Activated CD4-positive, alpha-beta T cell treated with anti-CD3 and anti-CD28 coated beads, Interleukin-2, amount 10 ng/mL, durations not matched to agents 7 days and 5 days (primary cell): ENCODE measurements around the gene ATP6V1D. TPM values are rescaled to one million over a fixed set of nuclear protein-coding genes. Genes with fewer than 3 reads are reported as not detected.

Experiments
- CTCF ChIA-PET: fragments of 350-600 bp; sonication (Branson Sonifier 250); formaldehyde crosslinking; loops from one replicate; lab custom pipeline; 2021; ENCODE audit warnings: antibody characterized with exemption; lab: Charles Lee
- POLR2A ChIA-PET: fragments of 350-600 bp; sonication (Branson Sonifier 250); formaldehyde crosslinking; loops from one replicate; lab custom pipeline; 2021; ENCODE audit warnings: antibody characterized with exemption; lab: Charles Lee
- DNase-seq: peaks from one replicate; pipeline ENCODE4 v3.0.0-alpha.2; 2020
- H3K27ac Mint-ChIP-seq: one replicate; pipeline ENCODE4 v1.8.0; 2021; ENCODE audit warnings: mild to moderate bottlenecking, moderate library complexity, mixed read lengths
- H3K27me3 Mint-ChIP-seq: one replicate; pipeline ENCODE4 v1.8.0; 2021; ENCODE audit warnings: mixed read lengths
- H3K36me3 Mint-ChIP-seq: one replicate; pipeline ENCODE4 v1.8.0; 2021; ENCODE audit warnings: low read depth, mixed read lengths
- H3K4me1 Mint-ChIP-seq: one replicate; pipeline ENCODE4 v1.8.0; 2021; ENCODE audit warnings: mixed read lengths
- H3K4me3 Mint-ChIP-seq: one replicate; pipeline ENCODE4 v1.8.0; 2021; ENCODE audit warnings: mild to moderate bottlenecking, moderate library complexity, mixed read lengths
- H3K9me3 Mint-ChIP-seq: one replicate; pipeline ENCODE4 v1.8.0; 2021; ENCODE audit warnings: mixed read lengths
- total RNA-seq, 2 experiments: library from RNA; stranded (reverse); gene quantifications; one replicate each; pipeline ENCODE4 v1.2.3, GENCODE V29; 2021

ATP6V1D gene
- total RNA-seq, 2 experiments from 2014 or later = 43.6 to 48.9 TPM

DNA sequence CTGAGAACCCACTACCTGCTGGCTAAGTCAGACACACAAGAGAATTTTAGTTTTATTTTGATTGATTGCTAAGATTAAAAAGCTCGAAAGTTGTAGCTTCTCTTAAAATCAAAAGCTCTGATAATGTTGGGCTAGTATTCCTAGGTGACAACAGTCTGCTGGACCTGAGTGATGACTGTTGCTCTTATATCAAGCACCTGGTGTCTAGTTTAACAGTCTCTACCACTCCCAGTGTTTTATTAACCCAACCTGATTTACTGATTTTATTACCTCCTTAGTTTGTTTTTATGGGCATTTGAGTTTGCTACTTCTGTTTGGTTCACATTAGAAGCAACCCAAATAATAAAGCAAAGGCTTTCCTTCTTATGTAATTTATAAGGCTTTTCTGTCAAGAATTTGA lies 41.8 kb downstream of the ATP6V1D start:
- Mint-ChIP-seq H3K4me3 (no peak overlapping the region), H3K4me1 (no peaks in the 10 kb centered on the region), H3K27me3 (no peaks in the 10 kb centered on the region), H3K36me3 (no peaks in the 10 kb centered on the region), H3K27ac (no peak overlapping the region), H3K9me3 (no peaks in the 10 kb centered on the region)
- CTCF ChIA-PET = interaction anchor here (0.5 kb wide), 1 partner anchor 232 kb away, joined by 4 read pairs; no protein-coding TSS in a partner anchor
- POLR2A ChIA-PET = no interaction called here
- DNase-seq = no peak

DNA sequence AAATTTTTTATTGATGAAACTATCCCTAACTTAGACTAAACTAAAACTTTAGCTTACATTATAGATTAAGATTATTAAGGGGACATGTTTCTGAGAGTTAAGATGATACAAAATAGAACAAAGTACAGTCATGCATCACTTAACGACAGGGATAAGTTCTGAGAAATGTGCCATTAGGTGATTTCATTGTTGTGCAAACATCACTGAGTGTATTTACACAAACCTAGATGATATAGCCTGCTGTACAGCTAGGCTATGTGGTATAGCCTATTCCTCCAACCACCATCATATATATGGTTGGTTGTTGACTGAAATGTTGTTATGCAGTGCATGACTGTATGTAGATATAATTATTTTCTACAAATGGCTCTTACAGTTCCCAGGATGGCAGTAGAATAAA lies 46.5 kb downstream of the ATP6V1D start:
- no peak overlapping the region for H3K4me3 Mint-ChIP-seq
- H3K36me3 Mint-ChIP-seq = no peaks in the 10 kb centered on the region
- no peak overlapping the region for H3K27ac Mint-ChIP-seq
- ChIA-PET POLR2A (no interaction called here), CTCF (no interaction called here)
- no peaks in the 10 kb centered on the region for H3K9me3 Mint-ChIP-seq
- H3K4me1 Mint-ChIP-seq = no peaks in the 10 kb centered on the region
- H3K27me3 Mint-ChIP-seq = no peaks in the 10 kb centered on the region
- no peak for DNase-seq

GRCh38 chr14:67311868-67312267 lies 47.7 kb downstream of the ATP6V1D start:
- DNase-seq = no peak
- H3K36me3 Mint-ChIP-seq = no peaks in the 10 kb centered on the region
- POLR2A ChIA-PET = no interaction called here

More at GRCh38 chr14:67311868-67312267, 47.7 kb downstream of the ATP6V1D start:
- CTCF ChIA-PET = no interaction called here
- Mint-ChIP-seq H3K27me3 (no peaks in the 10 kb centered on the region), H3K27ac (no peak overlapping the region), H3K4me3 (no peak overlapping the region), H3K4me1 (peaks cover 2% of the 10 kb centered on the region), H3K9me3 (no peaks in the 10 kb centered on the region)

Other genes starting within 250 kb of the ATP6V1D start
- gene GARIN2, start 170.4 kb downstream of the ATP6V1D start, total RNA-seq = under 1 TPM in 1 of 2 experiments, not detected in 1; 0.17 TPM
- 1 to 10 TPM; 6.7 to 7.1 TPM for gene PALS1, start 118.4 kb downstream of the ATP6V1D start, total RNA-seq
- 100 to 1,000 TPM; 114 to 115 TPM for gene EIF2S1, start 524 bp upstream of the ATP6V1D start, total RNA-seq
- gene PLEK2, start 52.4 kb upstream of the ATP6V1D start, total RNA-seq = 1 to 10 TPM in 1 of 2 experiments, under 1 TPM in 1; 0.45 to 1.1 TPM
- 10 to 100 TPM; 24.3 to 25.1 TPM for gene TMEM229B, start 128.9 kb upstream of the ATP6V1D start, total RNA-seq
- under 1 TPM; 0.29 to 0.50 TPM for gene PLEKHH1, start 173.5 kb upstream of the ATP6V1D start, total RNA-seq
- gene PIGH, start 240.5 kb upstream of the ATP6V1D start, total RNA-seq = 10 to 100 TPM; 17.4 to 18.5 TPM